ENCODE measurements around the gene SULT1E1. TPM values are rescaled to one million over a fixed set of nuclear protein-coding genes. Genes with fewer than 3 reads are reported as not detected.

Gene SULT1E1
- total and polyA plus RNA-seq, 10 of the 15 experiments (the other 5 are each of a cell fraction or from before 2014, with no cell fraction given) = not detected

DNA sequence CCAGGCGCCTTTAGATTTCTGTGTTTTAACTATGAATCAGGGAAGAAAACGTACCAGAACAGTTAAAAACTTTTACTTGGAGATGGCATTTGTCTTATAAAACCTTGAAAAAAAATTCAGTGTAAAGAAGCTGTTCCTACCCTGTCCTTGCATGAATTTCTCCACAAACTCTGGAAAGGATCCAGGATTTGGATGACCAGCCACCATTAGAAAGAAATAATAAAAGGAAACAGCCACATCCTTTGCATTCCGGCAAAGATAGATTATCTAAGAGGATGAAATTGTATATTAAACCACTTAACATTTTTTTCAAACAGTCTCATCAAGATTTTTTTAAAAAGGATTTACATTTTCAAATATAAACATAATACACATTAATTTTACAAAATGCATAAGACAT is 10.6 kb downstream of the SULT1E1 start:
- no peak overlapping the region for H3K9ac ChIP-seq (ENCODE audit: control insufficient read depth, insufficient read depth, low read length)
- POLR2A ChIA-PET = no interaction called here
- SMC1A ChIA-PET (ENCODE audit: uncharacterized antibody, unreplicated experiment) = no interaction called here
- H3K9me3 ChIP-seq (replicated peaks; ENCODE audit: control insufficient read depth, insufficient read depth, low read length) = no peaks in the 10 kb centered on the region
- no peaks in the 10 kb centered on the region for H3K79me2 ChIP-seq (ENCODE audit: control insufficient read depth, insufficient read depth, low read length)
- no peak overlapping the region for H3K27ac ChIP-seq (ENCODE audit: control insufficient read depth, insufficient read depth)
- FAIRE-seq (no peak), ATAC-seq (no peak), DNase-seq (ENCODE audit: low read depth, low spot score) (no peak)
- no TSS peak for BruUV-seq (replicated peaks)
- RAD21 ChIA-PET (ENCODE audit: unreplicated experiment) = no interaction called here
- WGBS (ENCODE audit: insufficient coverage, insufficient replicate concordance, low lambda C conversion rate, missing lambda C conversion rate) = 52% methylated on average over 3 of the region's 3 CpGs
- H4K20me1 ChIP-seq (ENCODE audit: control insufficient read depth, insufficient read depth) = no peaks in the 10 kb centered on the region
- H3K27me3 ChIP-seq (replicated peaks in 1 of 2; ENCODE audit: control insufficient read depth in 2 of 2, insufficient read depth in 2 of 2, low read length in 1 of 2) = no peaks in the 10 kb centered on the region
- H2AFZ ChIP-seq (ENCODE audit: control insufficient read depth, low read depth, low read length) = no peak overlapping the region
- H3K4me2 ChIP-seq (ENCODE audit: control insufficient read depth, insufficient read depth) = no peak overlapping the region
- in situ Hi-C loops (cut with MboI) = loop anchor here (25.0 kb wide), 1 partner anchor 1212 kb away; no protein-coding TSS in a partner anchor
- no peaks in the 10 kb centered on the region for H3K4me1 ChIP-seq (ENCODE audit: control insufficient read depth, insufficient read depth, low read length)
- CTCF ChIA-PET = interaction anchor here (0.9 kb wide), 1 partner anchor 16 kb away, joined by 3 read pairs; no protein-coding TSS in a partner anchor
- TF ChIP-seq SREBF1 (IDR thresholded peaks at IDR 0.05; ENCODE audit: low read length) (no peak), ZNF24 (IDR thresholded peaks at IDR 0.05) (no peak), ETV6 (conservative IDR thresholded peaks at IDR 0.05 in 1 of 2, IDR thresholded peaks at IDR 0.05 in 1 of 2; ENCODE audit: borderline replicate concordance in 1 of 2, low read depth in 1 of 2) (no peak), MYB (IDR thresholded peaks at IDR 0.05; ENCODE audit: borderline replicate concordance, low read depth, low read length) (no peak), CHD4 (IDR thresholded peaks at IDR 0.05) (no peak), POLR2A (IDR thresholded peaks at IDR 0.05; ENCODE audit: low read depth, low read length) (no peak)
- TF ChIP-seq, protein P1, sequence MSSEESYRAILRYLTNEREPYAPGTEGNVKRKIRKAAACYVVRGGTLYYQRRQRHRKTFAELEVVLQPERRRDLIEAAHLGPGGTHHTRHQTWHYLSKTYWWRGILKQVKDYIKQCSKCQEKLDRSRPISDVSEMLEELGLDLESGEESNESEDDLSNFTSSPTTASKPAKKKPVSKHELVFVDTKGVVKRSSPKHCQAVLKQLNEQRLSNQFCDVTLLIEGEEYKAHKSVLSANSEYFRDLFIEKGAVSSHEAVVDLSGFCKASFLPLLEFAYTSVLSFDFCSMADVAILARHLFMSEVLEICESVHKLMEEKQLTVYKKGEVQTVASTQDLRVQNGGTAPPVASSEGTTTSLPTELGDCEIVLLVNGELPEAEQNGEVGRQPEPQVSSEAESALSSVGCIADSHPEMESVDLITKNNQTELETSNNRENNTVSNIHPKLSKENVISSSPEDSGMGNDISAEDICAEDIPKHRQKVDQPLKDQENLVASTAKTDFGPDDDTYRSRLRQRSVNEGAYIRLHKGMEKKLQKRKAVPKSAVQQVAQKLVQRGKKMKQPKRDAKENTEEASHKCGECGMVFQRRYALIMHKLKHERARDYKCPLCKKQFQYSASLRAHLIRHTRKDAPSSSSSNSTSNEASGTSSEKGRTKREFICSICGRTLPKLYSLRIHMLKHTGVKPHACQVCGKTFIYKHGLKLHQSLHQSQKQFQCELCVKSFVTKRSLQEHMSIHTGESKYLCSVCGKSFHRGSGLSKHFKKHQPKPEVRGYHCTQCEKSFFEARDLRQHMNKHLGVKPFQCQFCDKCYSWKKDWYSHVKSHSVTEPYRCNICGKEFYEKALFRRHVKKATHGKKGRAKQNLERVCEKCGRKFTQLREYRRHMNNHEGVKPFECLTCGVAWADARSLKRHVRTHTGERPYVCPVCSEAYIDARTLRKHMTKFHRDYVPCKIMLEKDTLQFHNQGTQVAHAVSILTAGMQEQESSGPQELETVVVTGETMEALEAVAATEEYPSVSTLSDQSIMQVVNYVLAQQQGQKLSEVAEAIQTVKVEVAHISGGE (CRISPR knock-in tag; IDR thresholded peaks at IDR 0.05) = no peak
- TF ChIP-seq, protein P2, sequence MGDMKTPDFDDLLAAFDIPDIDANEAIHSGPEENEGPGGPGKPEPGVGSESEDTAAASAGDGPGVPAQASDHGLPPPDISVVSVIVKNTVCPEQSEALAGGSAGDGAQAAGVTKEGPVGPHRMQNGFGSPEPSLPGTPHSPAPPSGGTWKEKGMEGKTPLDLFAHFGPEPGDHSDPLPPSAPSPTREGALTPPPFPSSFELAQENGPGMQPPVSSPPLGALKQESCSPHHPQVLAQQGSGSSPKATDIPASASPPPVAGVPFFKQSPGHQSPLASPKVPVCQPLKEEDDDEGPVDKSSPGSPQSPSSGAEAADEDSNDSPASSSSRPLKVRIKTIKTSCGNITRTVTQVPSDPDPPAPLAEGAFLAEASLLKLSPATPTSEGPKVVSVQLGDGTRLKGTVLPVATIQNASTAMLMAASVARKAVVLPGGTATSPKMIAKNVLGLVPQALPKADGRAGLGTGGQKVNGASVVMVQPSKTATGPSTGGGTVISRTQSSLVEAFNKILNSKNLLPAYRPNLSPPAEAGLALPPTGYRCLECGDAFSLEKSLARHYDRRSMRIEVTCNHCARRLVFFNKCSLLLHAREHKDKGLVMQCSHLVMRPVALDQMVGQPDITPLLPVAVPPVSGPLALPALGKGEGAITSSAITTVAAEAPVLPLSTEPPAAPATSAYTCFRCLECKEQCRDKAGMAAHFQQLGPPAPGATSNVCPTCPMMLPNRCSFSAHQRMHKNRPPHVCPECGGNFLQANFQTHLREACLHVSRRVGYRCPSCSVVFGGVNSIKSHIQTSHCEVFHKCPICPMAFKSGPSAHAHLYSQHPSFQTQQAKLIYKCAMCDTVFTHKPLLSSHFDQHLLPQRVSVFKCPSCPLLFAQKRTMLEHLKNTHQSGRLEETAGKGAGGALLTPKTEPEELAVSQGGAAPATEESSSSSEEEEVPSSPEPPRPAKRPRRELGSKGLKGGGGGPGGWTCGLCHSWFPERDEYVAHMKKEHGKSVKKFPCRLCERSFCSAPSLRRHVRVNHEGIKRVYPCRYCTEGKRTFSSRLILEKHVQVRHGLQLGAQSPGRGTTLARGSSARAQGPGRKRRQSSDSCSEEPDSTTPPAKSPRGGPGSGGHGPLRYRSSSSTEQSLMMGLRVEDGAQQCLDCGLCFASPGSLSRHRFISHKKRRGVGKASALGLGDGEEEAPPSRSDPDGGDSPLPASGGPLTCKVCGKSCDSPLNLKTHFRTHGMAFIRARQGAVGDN (IDR thresholded peaks at IDR 0.05) = no peak
- TF ChIP-seq, protein P3, sequence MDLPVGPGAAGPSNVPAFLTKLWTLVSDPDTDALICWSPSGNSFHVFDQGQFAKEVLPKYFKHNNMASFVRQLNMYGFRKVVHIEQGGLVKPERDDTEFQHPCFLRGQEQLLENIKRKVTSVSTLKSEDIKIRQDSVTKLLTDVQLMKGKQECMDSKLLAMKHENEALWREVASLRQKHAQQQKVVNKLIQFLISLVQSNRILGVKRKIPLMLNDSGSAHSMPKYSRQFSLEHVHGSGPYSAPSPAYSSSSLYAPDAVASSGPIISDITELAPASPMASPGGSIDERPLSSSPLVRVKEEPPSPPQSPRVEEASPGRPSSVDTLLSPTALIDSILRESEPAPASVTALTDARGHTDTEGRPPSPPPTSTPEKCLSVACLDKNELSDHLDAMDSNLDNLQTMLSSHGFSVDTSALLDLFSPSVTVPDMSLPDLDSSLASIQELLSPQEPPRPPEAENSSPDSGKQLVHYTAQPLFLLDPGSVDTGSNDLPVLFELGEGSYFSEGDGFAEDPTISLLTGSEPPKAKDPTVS (IDR thresholded peaks at IDR 0.05; ENCODE audit: low read depth, low read length) = no peak
- no peaks in the 10 kb centered on the region for H3K36me3 ChIP-seq (ENCODE audit: control insufficient read depth in 2 of 2, insufficient read depth in 2 of 2, low read length in 1 of 2)
- intact Hi-C loops (cut with micrococcal nuclease; ENCODE audit: unreplicated experiment) = no loop called here
- H3K4me3 ChIP-seq = no peak overlapping the region

Data from GM12878 (cell line).